A673 (cell line): ENCODE data around the gene ARL13A.

ENCODE experiments used
- CTCF ChIP-seq: fragments of 300-800, 200-600 bp; sonication (generic); conservative IDR thresholded peaks from 2 replicates; pipeline ENCODE4 v1.5.1; 2017; ENCODE audit warnings: low read depth, mild to moderate bottlenecking, antibody characterized with exemption, low read length, moderate library complexity, mixed read lengths
- EZH2 ChIP-seq: fragments of 200-600 bp; sonication (generic); IDR thresholded peaks from 2 replicates; pipeline ENCODE4 v1.6.1; 2017; ENCODE audit warnings: borderline replicate concordance, low read depth, mild to moderate bottlenecking, mixed read lengths, antibody characterized with exemption, low read length; ENCODE audit not compliant: poor library complexity, severe bottlenecking

- TF ChIP-seq CTCF (no peak), EZH2 (no peak)
Measured at GRCh38 chrX:101028562-101028961, 59.1 kb downstream of the ARL13A start.
